ENCODE data around the gene CLTB.

Gene CLTB

GRCh38 chr5:176406436-176407052 is 9.8 kb downstream of the CLTB start:
- no peak overlapping the region for H3K27ac ChIP-seq
- DNase-seq (ENCODE audit: low read depth, low spot score) = no peak

- DNase-seq (ENCODE audit: low read depth, low spot score) = no peak
- H3K27ac ChIP-seq = peak overlapping the region; percentile 74
These were observed 10.5 kb downstream of the CLTB start for GRCh38 chr5:176405656-176406435.

GRCh38 chr5:176401281-176402205 is 14.8 kb downstream of the CLTB start:
- no peak for DNase-seq (ENCODE audit: low read depth, low spot score)

GRCh38 chr5:176400382-176401156 is 15.8 kb downstream of the CLTB start:
- H3K27ac ChIP-seq = peak overlapping the region; percentile 74
- no peak for DNase-seq (ENCODE audit: low read depth, low spot score)

More at GRCh38 chr5:176401281-176402205, 14.8 kb downstream of the CLTB start:
- H3K27ac ChIP-seq = peak overlapping the region; percentile 74

- DNase-seq (ENCODE audit: low read depth, low spot score) = no peak
These were observed 18.5 kb downstream of the CLTB start for GRCh38 chr5:176397736-176398420.

GRCh38 chr5:176396330-176396729 is 20.0 kb downstream of the CLTB start:
- no peak for DNase-seq (ENCODE audit: low read depth, low spot score)
- no peak overlapping the region for H3K27ac ChIP-seq

More at GRCh38 chr5:176397736-176398420, 18.5 kb downstream of the CLTB start:
- H3K27ac ChIP-seq = no peak overlapping the region

- H3K27ac ChIP-seq = no peak overlapping the region
- no peak for DNase-seq (ENCODE audit: low read depth, low spot score)
These were observed 21.3 kb downstream of the CLTB start for GRCh38 chr5:176394881-176395675.

- H3K27ac ChIP-seq = no peak overlapping the region
- DNase-seq (ENCODE audit: low read depth, low spot score) = no peak
These were observed 22.2 kb downstream of the CLTB start for GRCh38 chr5:176394096-176394495.

GRCh38 chr5:176392526-176392925 is 23.8 kb downstream of the CLTB start:
- H3K27ac ChIP-seq = no peak overlapping the region
- DNase-seq (ENCODE audit: low read depth, low spot score) = no peak

- DNase-seq (ENCODE audit: low read depth, low spot score) = no peak
- no peak overlapping the region for H3K27ac ChIP-seq
These were observed 24.3 kb downstream of the CLTB start for GRCh38 chr5:176391999-176392398.

GRCh38 chr5:176391479-176391878 is 24.9 kb downstream of the CLTB start:
- DNase-seq (ENCODE audit: low read depth, low spot score) = no peak
- H3K27ac ChIP-seq = no peak overlapping the region

- no peak for DNase-seq (ENCODE audit: low read depth, low spot score)
- peak overlapping the region; percentile 89 for H3K27ac ChIP-seq
These were observed 26.9 kb downstream of the CLTB start for GRCh38 chr5:176389135-176390123.

- H3K27ac ChIP-seq = peak within 1 kb of the TSS; percentile 89
- DNase-seq (ENCODE audit: low read depth, low spot score) = peak; percentile 93
These were observed 27.8 kb downstream of the CLTB start, which contains the start of the genes HIGD2A and NOP16 for GRCh38 chr5:176388444-176389134. Gene HIGD2A (plus strand): TSS chr5:176388751. CDS start chr5:176388820, 69 bp downstream. Gene NOP16 (minus strand): TSS chr5:176388598. CDS start chr5:176388539, 59 bp downstream.

- no peak for DNase-seq (ENCODE audit: low read depth, low spot score)
- peak overlapping the region; percentile 89 for H3K27ac ChIP-seq
These were observed 28.3 kb downstream of the CLTB start for GRCh38 chr5:176388003-176388443.

- H3K27ac ChIP-seq = peak overlapping the region; percentile 89
- no peak for DNase-seq (ENCODE audit: low read depth, low spot score)
These were observed 28.9 kb downstream of the CLTB start for GRCh38 chr5:176387384-176387925.

- no peak for DNase-seq (ENCODE audit: low read depth, low spot score)
- no peak overlapping the region for H3K27ac ChIP-seq
These were observed 29.8 kb downstream of the CLTB start for GRCh38 chr5:176386491-176386890.
